ENCODE data around the gene HEG1. TPM values are rescaled to one million over a fixed set of nuclear protein-coding genes. Genes with fewer than 3 reads are reported as not detected.

The HEG1 gene
- total and polyA plus RNA-seq, 2 of the 13 experiments (the other 11 are each of a cell fraction or from before 2014, with no cell fraction given), result 10.7 to 18.2 TPM

GRCh38 chr3:124962403-124962940 is 93.3 kb downstream of the HEG1 start (continued):
- TF ChIP-seq, protein P1, sequence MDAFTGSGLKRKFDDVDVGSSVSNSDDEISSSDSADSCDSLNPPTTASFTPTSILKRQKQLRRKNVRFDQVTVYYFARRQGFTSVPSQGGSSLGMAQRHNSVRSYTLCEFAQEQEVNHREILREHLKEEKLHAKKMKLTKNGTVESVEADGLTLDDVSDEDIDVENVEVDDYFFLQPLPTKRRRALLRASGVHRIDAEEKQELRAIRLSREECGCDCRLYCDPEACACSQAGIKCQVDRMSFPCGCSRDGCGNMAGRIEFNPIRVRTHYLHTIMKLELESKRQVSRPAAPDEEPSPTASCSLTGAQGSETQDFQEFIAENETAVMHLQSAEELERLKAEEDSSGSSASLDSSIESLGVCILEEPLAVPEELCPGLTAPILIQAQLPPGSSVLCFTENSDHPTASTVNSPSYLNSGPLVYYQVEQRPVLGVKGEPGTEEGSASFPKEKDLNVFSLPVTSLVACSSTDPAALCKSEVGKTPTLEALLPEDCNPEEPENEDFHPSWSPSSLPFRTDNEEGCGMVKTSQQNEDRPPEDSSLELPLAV (CRISPR knock-in tag; conservative IDR thresholded peaks at IDR 0.05; ENCODE audit: low read depth), result no peak
- TF ChIP-seq NONO (IDR thresholded peaks at IDR 0.05), result no peak
- TF ChIP-seq NONO (CRISPR knock-in tag; conservative IDR thresholded peaks at IDR 0.05), result no peak

- Histone ChIP-seq H3K9me3 (ENCODE audit: low read length) (no peaks in the 10 kb centered on the region), H3K4me2 (ENCODE audit: low read depth, low read length) (no peak overlapping the region), H3K36me3 (replicated peaks in 1 of 2; ENCODE audit: control insufficient read depth in 1 of 2, insufficient read depth in 2 of 2, low read length in 2 of 2) (no peaks in the 10 kb centered on the region), H3K27me3 (ENCODE audit: control insufficient read depth in 1 of 2, insufficient read depth in 2 of 2, low read length in 2 of 2) (no peaks in the 10 kb centered on the region), H4K20me1 (ENCODE audit: insufficient read depth, low read length) (no peaks in the 10 kb centered on the region), H3K4me1 (ENCODE audit: insufficient read depth, low read length) (peaks cover 29% of the 10 kb centered on the region), H3K9ac (ENCODE audit: insufficient read depth, low read depth, low read length) (no peak overlapping the region), H2AFZ (ENCODE audit: low read length) (no peak overlapping the region), H3K79me2 (ENCODE audit: insufficient read depth, low read length) (no peaks in the 10 kb centered on the region), H3K27ac (ENCODE audit: extremely low read length, insufficient read depth, low read length) (no peak overlapping the region), H3K4me3 (replicated peaks in 1 of 3; ENCODE audit: insufficient read depth in 1 of 3, low read depth in 2 of 3, low read length in 3 of 3) (no peak overlapping the region)
- ATAC-seq, result no peak
- intact Hi-C loops (cut with micrococcal nuclease; ENCODE audit: unreplicated experiment) (no loop called here), in situ Hi-C loops (cut with HindIII; ENCODE audit: extremely low pct_ligation_motif_present, low pct_unique_long_range_greater_than_20kb) (no loop called here)
- DNase-seq (ENCODE audit: low spot score), result no peak
- POLR2A ChIA-PET, result no interaction called here
- no TSS peak for BruUV-seq (replicated peaks)
- no peak for FAIRE-seq
- TF ChIP-seq NR3C1 (CRISPR knock-in tag; IDR thresholded peaks at IDR 0.05) (no peak), FOXK1 (CRISPR knock-in tag; IDR thresholded peaks at IDR 0.05; ENCODE audit: borderline replicate concordance, low read depth) (no peak), HNRNPLL (IDR thresholded peaks at IDR 0.05; ENCODE audit: low read depth, low read length, poor library complexity, severe bottlenecking) (no peak), KLF16 (CRISPR knock-in tag; IDR thresholded peaks at IDR 0.05) (no peak), HMGA1 (CRISPR knock-in tag; conservative IDR thresholded peaks at IDR 0.05) (no peak), ZNF749 (CRISPR knock-in tag; IDR thresholded peaks at IDR 0.05; ENCODE audit: borderline replicate concordance) (no peak), NR2C2 (CRISPR knock-in tag; IDR thresholded peaks at IDR 0.05; ENCODE audit: borderline replicate concordance) (no peak), KLF12 (CRISPR knock-in tag; IDR thresholded peaks at IDR 0.05; ENCODE audit: borderline replicate concordance) (no peak), EED (CRISPR knock-in tag; IDR thresholded peaks at IDR 0.05) (no peak), ZNF709 (CRISPR knock-in tag; IDR thresholded peaks at IDR 0.05) (no peak), ZNF543 (CRISPR knock-in tag; IDR thresholded peaks at IDR 0.05) (no peak)
- TF ChIP-seq, protein P2, sequence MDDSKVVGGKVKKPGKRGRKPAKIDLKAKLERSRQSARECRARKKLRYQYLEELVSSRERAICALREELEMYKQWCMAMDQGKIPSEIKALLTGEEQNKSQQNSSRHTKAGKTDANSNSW (CRISPR knock-in tag; IDR thresholded peaks at IDR 0.05; ENCODE audit: borderline replicate concordance), result no peak
- TF ChIP-seq, protein P3, sequence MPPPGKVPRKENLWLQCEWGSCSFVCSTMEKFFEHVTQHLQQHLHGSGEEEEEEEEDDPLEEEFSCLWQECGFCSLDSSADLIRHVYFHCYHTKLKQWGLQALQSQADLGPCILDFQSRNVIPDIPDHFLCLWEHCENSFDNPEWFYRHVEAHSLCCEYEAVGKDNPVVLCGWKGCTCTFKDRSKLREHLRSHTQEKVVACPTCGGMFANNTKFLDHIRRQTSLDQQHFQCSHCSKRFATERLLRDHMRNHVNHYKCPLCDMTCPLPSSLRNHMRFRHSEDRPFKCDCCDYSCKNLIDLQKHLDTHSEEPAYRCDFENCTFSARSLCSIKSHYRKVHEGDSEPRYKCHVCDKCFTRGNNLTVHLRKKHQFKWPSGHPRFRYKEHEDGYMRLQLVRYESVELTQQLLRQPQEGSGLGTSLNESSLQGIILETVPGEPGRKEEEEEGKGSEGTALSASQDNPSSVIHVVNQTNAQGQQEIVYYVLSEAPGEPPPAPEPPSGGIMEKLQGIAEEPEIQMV (CRISPR knock-in tag; IDR thresholded peaks at IDR 0.05; ENCODE audit: low read depth), result no peak
- CTCF ChIA-PET (ENCODE audit: low intra/inter-chr PET ratio, low total read pairs), result no interaction called here
- WGBS (ENCODE audit: low lambda C conversion rate), result 45% methylated on average over 5 of the region's 5 CpGs
Measured at GRCh38 chr3:124960698-124961097, 95.1 kb downstream of the HEG1 start.

Measured in HepG2 (cell line).